HCT116 (cell line): ENCODE results near the gene CTCF. TPM values are rescaled to one million over a fixed set of nuclear protein-coding genes. Genes with fewer than 3 reads are reported as not detected.

Source experiments
- ATAC-seq: fragments of 200-7000 bp; cut with Tn5 transposase; 2 replicates; pipeline ENCODE4 v1.9.1; 2020; ENCODE audit warnings: mild to moderate bottlenecking, moderate library complexity
- BruUV-seq: library from RNA; stranded (reverse); fragments of 400-500 nt; replicated peaks from 2 replicates; lab custom pipeline; 2021; lab: Mats Ljungman, UMichigan
- CTCF ChIA-PET: fragments of 300-600 bp; sonication (Branson Sonifier 250); formaldehyde crosslinking; loops from one replicate; lab custom pipeline; 2021; ENCODE audit warnings: antibody characterized with exemption; lab: Charles Lee
- POLR2A ChIA-PET: fragments of 300-600, 350-600 bp; sonication (Branson Sonifier 250); formaldehyde crosslinking; loops from one replicate; lab custom pipeline; 2021; ENCODE audit warnings: antibody characterized with exemption; lab: Charles Lee
- RAD21 ChIA-PET, 2 experiments: fragments of 300-600 bp; sonication (Branson Sonifier 250); formaldehyde crosslinking; loops; one replicate each; lab custom pipeline; 2023; ENCODE audit warnings: low total read pairs in 2 of 2; ENCODE audit not compliant: uncharacterized antibody in 2 of 2, unreplicated experiment in 2 of 2, low non-redundant PET in 1 of 2; lab: Charles Lee
- DNase-seq: peaks from one replicate; pipeline ENCODE4 v3.0.0-alpha.2; 2010; ENCODE audit warnings: low read depth, low spot score
- H2AFZ ChIP-seq: fragments of 200-600 bp; shearing (Covaris generic), sonication (generic); 2 replicates; pipeline ENCODE4 v1.6.1; 2017; ENCODE audit warnings: low read depth, mixed run types, mixed read lengths, antibody characterized with exemption, low read length; ENCODE audit not compliant: poor library complexity, severe bottlenecking
- H3K27ac ChIP-seq: 2 replicates; pipeline ENCODE4 v1.5.1; 2012; ENCODE audit warnings: low read depth, low read length
- H3K27me3 ChIP-seq: fragments of 200-600 bp; sonication (generic); 2 replicates; pipeline ENCODE4 v1.6.1; 2016; ENCODE audit warnings: mixed run types, low read length, mixed read lengths; ENCODE audit not compliant: insufficient read depth
- H3K36me3 ChIP-seq, 2 experiments: fragments of 200-500 bp in 1 of 2; fragments of 200-600 bp in 1 of 2; sonication (Bioruptor generic) in 1 of 2; sonication (generic) in 1 of 2; 2 replicates each; pipeline versions ENCODE4 v1.5.1 to v1.6.1; 2014 to 2016; ENCODE audit warnings: low read length in 2 of 2, inconsistent platforms in 1 of 2, mixed read lengths in 1 of 2, mixed run types in 1 of 2; ENCODE audit not compliant: insufficient read depth in 2 of 2, control insufficient read depth in 1 of 2
- H3K4me1 ChIP-seq, 2 experiments: fragments of 200-600 bp in 1 of 2; sonication (generic) in 1 of 2; 2 replicates each; pipeline versions ENCODE4 v1.5.1 to v1.6.1; 2012 to 2017; ENCODE audit warnings: low read length in 2 of 2, inconsistent platforms in 1 of 2, mild to moderate bottlenecking in 1 of 2, mixed read lengths in 1 of 2, mixed run types in 1 of 2, moderate library complexity in 1 of 2; ENCODE audit not compliant: insufficient read depth in 2 of 2, control insufficient read depth in 1 of 2
- H3K4me2 ChIP-seq: fragments of 200-600 bp; sonication (generic); 2 replicates; pipeline ENCODE4 v1.6.1; 2017; ENCODE audit warnings: mixed run types, low read length, mixed read lengths
- H3K4me3 ChIP-seq, 2 experiments: fragments of 200-600 bp in 1 of 2; sonication (generic) in 1 of 2; replicated peaks in 1 of 2; 2 replicates each; pipeline ENCODE4 v1.5.1; 2011 to 2016; ENCODE audit warnings: low read length in 2 of 2, control low read depth in 1 of 2, low read depth in 1 of 2, mild to moderate bottlenecking in 1 of 2, mixed read lengths in 1 of 2, mixed run types in 1 of 2
- H3K79me2 ChIP-seq: fragments of 200-600 bp; sonication (generic); 2 replicates; pipeline ENCODE4 v1.6.1; 2017; ENCODE audit warnings: mild to moderate bottlenecking, mixed run types, low read length, moderate library complexity, mixed read lengths; ENCODE audit not compliant: insufficient read depth
- H3K9ac ChIP-seq: fragments of 200-600 bp; sonication (generic); 2 replicates; pipeline ENCODE4 v1.6.1; 2016; ENCODE audit warnings: low read length, mixed read lengths
- H3K9me2 ChIP-seq: fragments of 200-600 bp; sonication (generic), shearing (Covaris generic); 2 replicates; pipeline ENCODE4 v1.6.1; 2017; ENCODE audit warnings: mixed run types, mild to moderate bottlenecking, moderate library complexity; ENCODE audit not compliant: insufficient read depth
- H3K9me3 ChIP-seq, 2 experiments: fragments of 200-500 bp in 1 of 2; fragments of 200-600 bp in 1 of 2; sonication (Bioruptor generic) in 1 of 2; sonication (generic) in 1 of 2; 2 replicates each; pipeline ENCODE4 v1.6.1; 2014 to 2017; ENCODE audit warnings: low read length in 2 of 2, mixed read lengths in 2 of 2, inconsistent platforms in 1 of 2, low read depth in 1 of 2, mild to moderate bottlenecking in 1 of 2, mixed run types in 1 of 2, moderate library complexity in 1 of 2; ENCODE audit not compliant: control insufficient read depth in 1 of 2, insufficient read depth in 1 of 2
- H4K20me1 ChIP-seq: fragments of 200-600 bp; sonication (generic), shearing (Covaris generic); 2 replicates; pipeline ENCODE4 v1.6.1; 2017; ENCODE audit warnings: mixed run types, mild to moderate bottlenecking, moderate library complexity; ENCODE audit not compliant: insufficient read depth
- CBX3 ChIP-seq: IDR thresholded peaks from 2 replicates; pipeline ENCODE4 v1.6.1; 2012; ENCODE audit warnings: low read depth
- CEBPB ChIP-seq: IDR thresholded peaks from 2 replicates; pipeline ENCODE4 v1.6.1; 2012; ENCODE audit warnings: low read depth
- EGR1 ChIP-seq: IDR thresholded peaks from 2 replicates; pipeline ENCODE4 v1.6.1; 2012; ENCODE audit warnings: low read depth
- ELF1 ChIP-seq: IDR thresholded peaks from 2 replicates; pipeline ENCODE4 v1.6.1; 2012; ENCODE audit warnings: low read depth, borderline replicate concordance
- EZH2 ChIP-seq: fragments of 200-600 bp; sonication (generic); IDR thresholded peaks from 2 replicates; pipeline ENCODE4 v1.6.1; 2017; ENCODE audit warnings: antibody characterized with exemption, mixed run types
- MAX ChIP-seq: IDR thresholded peaks from 2 replicates; pipeline ENCODE4 v1.6.1; 2012
- POLR2AphosphoS5 ChIP-seq: IDR thresholded peaks from 2 replicates; pipeline ENCODE4 v1.6.1; 2011; ENCODE audit warnings: mild to moderate bottlenecking, low read depth, low read length, moderate library complexity
- RAD21 ChIP-seq: IDR thresholded peaks from 2 replicates; pipeline ENCODE4 v1.6.1; 2012; ENCODE audit warnings: low read depth, mild to moderate bottlenecking
- SP1 ChIP-seq: IDR thresholded peaks from 2 replicates; pipeline ENCODE4 v1.6.1; 2012; ENCODE audit warnings: low read depth
- SRF ChIP-seq: IDR thresholded peaks from 2 replicates; pipeline ENCODE4 v1.6.1; 2012; ENCODE audit warnings: low read depth
- TCF7L2 ChIP-seq: IDR thresholded peaks from 2 replicates; pipeline ENCODE4 v1.7.0; 2011; ENCODE audit warnings: borderline replicate concordance, inconsistent platforms; ENCODE audit not compliant: insufficient read depth, insufficient read length; ENCODE audit errors: extremely low read depth
- YY1 ChIP-seq: IDR thresholded peaks from 2 replicates; pipeline ENCODE4 v1.6.1; 2011; ENCODE audit warnings: low read length, low read depth, moderate library complexity, mild to moderate bottlenecking; ENCODE audit not compliant: insufficient replicate concordance; ENCODE audit errors: extremely low read depth
- ZFX ChIP-seq: fragments of 450-650 bp; IDR thresholded peaks from 2 replicates; pipeline ENCODE4 v1.6.1; 2017
- intact Hi-C: fragments of 100-400 bp; cut with micrococcal nuclease; formaldehyde crosslinking; loops from 2 replicates; pipeline ENCODE4 v1.10.0; 2022
- total RNA-seq: library from RNA; stranded (reverse); gene quantifications from one replicate; pipeline ENCODE4 v1.2.1, GENCODE V29; 2021; ENCODE audit not compliant: unreplicated experiment
- TF ChIP-seq, protein P1 (sequence below): IDR thresholded peaks from 2 replicates; pipeline ENCODE4 v1.6.1; 2012; ENCODE audit warnings: low read depth
- TF ChIP-seq, protein P2 (sequence below), 3 experiments: fragments of 200-600 bp in 1 of 3; sonication (generic) in 1 of 3; IDR thresholded peaks in 2 of 3; conservative IDR thresholded peaks in 1 of 3; 2 replicates each; pipeline ENCODE4 v1.5.1; 2012 to 2017; ENCODE audit warnings: low read depth in 2 of 3, low read length in 2 of 3, antibody characterized with exemption in 1 of 3, borderline replicate concordance in 1 of 3, control low read depth in 1 of 3, mild to moderate bottlenecking in 1 of 3, mixed read lengths in 1 of 3, mixed run types in 1 of 3, moderate library complexity in 1 of 3; ENCODE audit not compliant: insufficient read depth in 1 of 3

CTCF gene
- total RNA-seq, 1 experiment from 2014 or later: 48.3 TPM

DNA sequence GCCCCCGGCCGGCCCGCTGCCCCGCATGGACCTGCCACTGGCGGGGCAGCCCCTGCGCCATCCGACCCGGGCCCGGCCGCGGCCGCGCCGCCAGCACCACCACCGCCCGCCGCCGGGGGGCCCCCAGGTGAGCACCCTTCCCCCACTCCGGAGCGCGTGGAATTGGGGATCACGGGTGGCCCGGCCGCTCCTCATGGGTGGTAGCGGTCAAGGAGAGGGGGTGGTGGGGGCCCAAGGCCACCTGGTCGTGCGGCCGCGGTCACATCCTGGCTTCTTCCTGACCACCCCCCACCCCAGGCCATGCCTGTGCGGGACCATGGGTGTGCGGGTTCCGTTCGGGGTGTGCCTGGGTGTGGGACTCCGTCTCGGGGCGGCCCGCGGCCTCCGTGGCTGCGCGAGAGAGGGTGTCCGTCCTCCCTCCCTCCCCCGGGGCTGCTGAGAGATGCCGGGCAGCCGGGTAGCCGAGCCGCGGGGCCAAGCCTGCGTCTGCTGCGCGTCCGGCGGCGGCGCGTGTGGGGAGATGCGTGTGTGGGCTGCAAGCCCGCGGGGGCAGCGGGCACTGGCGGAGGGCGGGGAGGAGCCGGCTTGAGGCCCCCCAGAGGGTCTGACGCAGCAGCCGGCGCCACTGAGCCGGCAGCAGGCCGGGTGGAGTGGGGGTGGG, 90.9 kb downstream of the CTCF start:
- peaks cover 0 to 6% of the 10 kb centered on the region in 2 experiments; a peak in 1 of 4 replicates for H3K36me3 ChIP-seq
- peaks cover 5% of the 10 kb centered on the region; the same call in 1 of the 2 replicates for H3K79me2 ChIP-seq
- peaks cover 0 to 4% of the 10 kb centered on the region in 2 experiments; a peak in 1 of 4 replicates for H3K4me1 ChIP-seq
- no peaks in the 10 kb centered on the region for H4K20me1 ChIP-seq
- ChIA-PET POLR2A (no interaction called here), RAD21 (no interaction called here), CTCF (interaction anchor here (1.9 kb wide), 1 partner anchor 132 kb away, joined by 4 read pairs; no protein-coding TSS in a partner anchor)
- no peak for TF ChIP-seq TCF7L2
- TF ChIP-seq SRF: no peak
- TF ChIP-seq EZH2: no peak
- TF ChIP-seq ZFX: peak; percentile 53; the same call in 1 of the 2 replicates
- TF ChIP-seq ELF1: no peak
- no peak; the same call in 1 of the 2 replicates for TF ChIP-seq MAX
- no peak for TF ChIP-seq RAD21
- TF ChIP-seq CBX3: no peak
- TF ChIP-seq, protein P1, sequence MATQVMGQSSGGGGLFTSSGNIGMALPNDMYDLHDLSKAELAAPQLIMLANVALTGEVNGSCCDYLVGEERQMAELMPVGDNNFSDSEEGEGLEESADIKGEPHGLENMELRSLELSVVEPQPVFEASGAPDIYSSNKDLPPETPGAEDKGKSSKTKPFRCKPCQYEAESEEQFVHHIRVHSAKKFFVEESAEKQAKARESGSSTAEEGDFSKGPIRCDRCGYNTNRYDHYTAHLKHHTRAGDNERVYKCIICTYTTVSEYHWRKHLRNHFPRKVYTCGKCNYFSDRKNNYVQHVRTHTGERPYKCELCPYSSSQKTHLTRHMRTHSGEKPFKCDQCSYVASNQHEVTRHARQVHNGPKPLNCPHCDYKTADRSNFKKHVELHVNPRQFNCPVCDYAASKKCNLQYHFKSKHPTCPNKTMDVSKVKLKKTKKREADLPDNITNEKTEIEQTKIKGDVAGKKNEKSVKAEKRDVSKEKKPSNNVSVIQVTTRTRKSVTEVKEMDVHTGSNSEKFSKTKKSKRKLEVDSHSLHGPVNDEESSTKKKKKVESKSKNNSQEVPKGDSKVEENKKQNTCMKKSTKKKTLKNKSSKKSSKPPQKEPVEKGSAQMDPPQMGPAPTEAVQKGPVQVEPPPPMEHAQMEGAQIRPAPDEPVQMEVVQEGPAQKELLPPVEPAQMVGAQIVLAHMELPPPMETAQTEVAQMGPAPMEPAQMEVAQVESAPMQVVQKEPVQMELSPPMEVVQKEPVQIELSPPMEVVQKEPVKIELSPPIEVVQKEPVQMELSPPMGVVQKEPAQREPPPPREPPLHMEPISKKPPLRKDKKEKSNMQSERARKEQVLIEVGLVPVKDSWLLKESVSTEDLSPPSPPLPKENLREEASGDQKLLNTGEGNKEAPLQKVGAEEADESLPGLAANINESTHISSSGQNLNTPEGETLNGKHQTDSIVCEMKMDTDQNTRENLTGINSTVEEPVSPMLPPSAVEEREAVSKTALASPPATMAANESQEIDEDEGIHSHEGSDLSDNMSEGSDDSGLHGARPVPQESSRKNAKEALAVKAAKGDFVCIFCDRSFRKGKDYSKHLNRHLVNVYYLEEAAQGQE: no peak
- no peak for TF ChIP-seq SP1
- no peak for TF ChIP-seq YY1
- TF ChIP-seq, protein P2, sequence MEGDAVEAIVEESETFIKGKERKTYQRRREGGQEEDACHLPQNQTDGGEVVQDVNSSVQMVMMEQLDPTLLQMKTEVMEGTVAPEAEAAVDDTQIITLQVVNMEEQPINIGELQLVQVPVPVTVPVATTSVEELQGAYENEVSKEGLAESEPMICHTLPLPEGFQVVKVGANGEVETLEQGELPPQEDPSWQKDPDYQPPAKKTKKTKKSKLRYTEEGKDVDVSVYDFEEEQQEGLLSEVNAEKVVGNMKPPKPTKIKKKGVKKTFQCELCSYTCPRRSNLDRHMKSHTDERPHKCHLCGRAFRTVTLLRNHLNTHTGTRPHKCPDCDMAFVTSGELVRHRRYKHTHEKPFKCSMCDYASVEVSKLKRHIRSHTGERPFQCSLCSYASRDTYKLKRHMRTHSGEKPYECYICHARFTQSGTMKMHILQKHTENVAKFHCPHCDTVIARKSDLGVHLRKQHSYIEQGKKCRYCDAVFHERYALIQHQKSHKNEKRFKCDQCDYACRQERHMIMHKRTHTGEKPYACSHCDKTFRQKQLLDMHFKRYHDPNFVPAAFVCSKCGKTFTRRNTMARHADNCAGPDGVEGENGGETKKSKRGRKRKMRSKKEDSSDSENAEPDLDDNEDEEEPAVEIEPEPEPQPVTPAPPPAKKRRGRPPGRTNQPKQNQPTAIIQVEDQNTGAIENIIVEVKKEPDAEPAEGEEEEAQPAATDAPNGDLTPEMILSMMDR (IDR thresholded peaks at IDR 0.05 in 2 of 3, conservative IDR thresholded peaks at IDR 0.05 in 1 of 3; ENCODE audit: borderline replicate concordance in 1 of 3, insufficient read depth in 1 of 3, low read depth in 2 of 3, low read length in 2 of 3): peak in 2 of 3 experiments; percentile 34 to 48; a peak in 4 of 6 replicates
- no peak for TF ChIP-seq POLR2AphosphoS5
- TF ChIP-seq CEBPB: no peak
- no peak for TF ChIP-seq EGR1
- no peaks in the 10 kb centered on the region for H3K27me3 ChIP-seq
- no peaks in the 10 kb centered on the region for H3K9me2 ChIP-seq
- H3K27ac ChIP-seq: peak overlapping the region; percentile 70; the same call in 1 of the 2 replicates
- intact Hi-C loops: no loop called here
- BruUV-seq: no TSS peak
- H3K4me3 ChIP-seq: peak overlapping the region; percentile 79 to 90
- peak overlapping the region; percentile 90 for H3K4me2 ChIP-seq
- H3K9me3 ChIP-seq: no peaks in the 10 kb centered on the region
- ATAC-seq: peak; percentile 78
- no peak overlapping the region for H2AFZ ChIP-seq
- DNase-seq: no peak
- peak overlapping the region; percentile 81 for H3K9ac ChIP-seq
